Mammary epithelial cell (primary cell): ENCODE measurements around the gene CENPL.

Experiments
- CTCF ChIP-seq, 2 donors: IDR thresholded peaks in 1 of 2; conservative IDR thresholded peaks in 1 of 2; 2 replicates each; pipeline ENCODE4 v1.5.1; 2011 to 2012; ENCODE audit warnings: inconsistent platforms in 2 of 2, low read length in 2 of 2, mild to moderate bottlenecking in 2 of 2, control low read depth in 1 of 2, low read depth in 1 of 2; ENCODE audit not compliant: insufficient read depth in 1 of 2; ENCODE audit errors: extremely low read depth in 1 of 2
- EZH2 ChIP-seq: IDR thresholded peaks from 2 replicates; pipeline ENCODE4 v1.6.1; 2012; ENCODE audit warnings: low read length, inconsistent platforms, borderline replicate concordance

DNA sequence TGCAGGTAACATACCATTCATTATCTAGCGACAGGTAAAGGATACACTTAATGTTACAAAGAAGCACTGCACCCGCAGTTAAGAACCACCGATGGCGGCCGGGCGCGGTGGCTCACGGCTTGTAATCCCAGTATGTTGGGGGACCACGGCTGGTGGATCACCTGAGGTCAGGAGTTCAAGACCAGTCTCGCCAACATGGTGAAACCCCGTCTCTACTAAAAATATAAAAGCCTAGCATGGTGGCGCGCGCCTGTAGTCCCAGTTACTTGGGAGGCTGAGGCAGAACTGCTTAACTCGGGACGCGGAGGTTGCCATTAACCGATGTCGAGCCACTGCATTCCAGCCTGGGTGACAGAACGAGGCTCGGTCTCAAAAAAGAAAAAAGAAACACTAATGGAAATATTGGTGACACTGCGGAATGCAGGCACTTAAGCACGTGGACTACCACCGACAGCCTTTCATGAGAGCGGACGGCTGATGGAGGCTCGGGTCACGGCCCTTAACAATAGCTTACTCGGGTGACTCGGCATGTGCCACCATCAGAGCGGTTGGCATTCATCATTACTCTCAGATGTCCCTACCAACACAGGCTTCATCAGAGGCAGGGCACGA lies 42.6 kb upstream of the CENPL start:
- TF ChIP-seq CTCF (conservative IDR thresholded peaks at IDR 0.05 in 1 of 2, IDR thresholded peaks at IDR 0.05 in 1 of 2; ENCODE audit: extremely low read depth in 1 of 2, insufficient read depth in 1 of 2, low read depth in 1 of 2, low read length in 2 of 2) (no peak), EZH2 (no peak)
